ENCODE measurements around the gene CLEC16A.
A peak's percentile ranks its signal among the peaks of the same experiment; 100 is the strongest.

CLEC16A gene

GRCh38 chr16:10931977-10932632 is 12.3 kb upstream of the CLEC16A start:
- no peaks in the 10 kb centered on the region for H3K9me3 ChIP-seq
- peaks cover 78% of the 10 kb centered on the region for H3K4me1 ChIP-seq
- H3K27me3 ChIP-seq, result no peaks in the 10 kb centered on the region
- no peak overlapping the region for H3K4me3 ChIP-seq
- no peak overlapping the region for H3K4me2 ChIP-seq
- peaks cover 100% of the 10 kb centered on the region for H4K20me1 ChIP-seq
- no peak for TF ChIP-seq Cebpa-rat (IDR thresholded peaks at IDR 0.05)
- no peak overlapping the region for H3K9ac ChIP-seq
- H3K36me3 ChIP-seq, result peaks cover 77% of the 10 kb centered on the region
- no peak overlapping the region for H3K27ac ChIP-seq

- H3K9me3 ChIP-seq, result no peaks in the 10 kb centered on the region
- peaks cover 88% of the 10 kb centered on the region for H3K4me1 ChIP-seq
- peak overlapping the region; percentile 41; the same call in 1 of the 2 replicates for H3K27ac ChIP-seq
- TF ChIP-seq Cebpa-rat (IDR thresholded peaks at IDR 0.05), result no peak
- peaks cover 70% of the 10 kb centered on the region for H3K36me3 ChIP-seq
- no peak overlapping the region; the same call in 1 of the 2 replicates for H3K9ac ChIP-seq
- H3K4me3 ChIP-seq, result no peak overlapping the region
- H3K4me2 ChIP-seq, result peak overlapping the region; percentile 5; the same call in 1 of the 2 replicates
- H3K27me3 ChIP-seq, result no peaks in the 10 kb centered on the region
- H4K20me1 ChIP-seq, result peaks cover 100% of the 10 kb centered on the region
These were observed 11.2 kb upstream of the CLEC16A start for GRCh38 chr16:10932959-10933710.

GRCh38 chr16:10933865-10934264 is 10.5 kb upstream of the CLEC16A start:
- H3K27ac ChIP-seq, result no peak overlapping the region
- no peaks in the 10 kb centered on the region for H3K9me3 ChIP-seq
- H4K20me1 ChIP-seq, result peaks cover 100% of the 10 kb centered on the region
- H3K4me1 ChIP-seq, result peaks cover 95% of the 10 kb centered on the region
- H3K4me2 ChIP-seq, result no peak overlapping the region
- no peak overlapping the region for H3K4me3 ChIP-seq
- no peaks in the 10 kb centered on the region for H3K27me3 ChIP-seq
- H3K9ac ChIP-seq, result no peak overlapping the region
- H3K36me3 ChIP-seq, result peaks cover 70% of the 10 kb centered on the region
- TF ChIP-seq Cebpa-rat (IDR thresholded peaks at IDR 0.05), result no peak

- Histone ChIP-seq H3K4me3 (no peak overlapping the region), H3K9ac (no peak overlapping the region), H4K20me1 (peaks cover 100% of the 10 kb centered on the region), H3K9me3 (no peaks in the 10 kb centered on the region), H3K27me3 (no peaks in the 10 kb centered on the region), H3K4me1 (peaks cover 95% of the 10 kb centered on the region), H3K36me3 (peaks cover 64% of the 10 kb centered on the region), H3K27ac (no peak overlapping the region), H3K4me2 (0 out of 2 replicates have a peak overlapping the region, but pooled peaks have one; percentile 13)
- TF ChIP-seq Cebpa-rat (IDR thresholded peaks at IDR 0.05), result no peak
These were observed 9.8 kb upstream of the CLEC16A start for GRCh38 chr16:10934325-10935107.

GRCh38 chr16:10935226-10935915 is 9.0 kb upstream of the CLEC16A start:
- H3K4me1 ChIP-seq, result peaks cover 96% of the 10 kb centered on the region
- H3K4me3 ChIP-seq, result no peak overlapping the region
- H3K4me2 ChIP-seq, result 0 out of 2 replicates have a peak overlapping the region, but pooled peaks have one; percentile 99
- H3K36me3 ChIP-seq, result peaks cover 58% of the 10 kb centered on the region
- peaks cover 100% of the 10 kb centered on the region for H4K20me1 ChIP-seq
- H3K27me3 ChIP-seq, result no peaks in the 10 kb centered on the region
- no peaks in the 10 kb centered on the region for H3K9me3 ChIP-seq
- TF ChIP-seq Cebpa-rat (IDR thresholded peaks at IDR 0.05), result no peak
- no peak overlapping the region for H3K9ac ChIP-seq
- H3K27ac ChIP-seq, result no peak overlapping the region

DNA sequence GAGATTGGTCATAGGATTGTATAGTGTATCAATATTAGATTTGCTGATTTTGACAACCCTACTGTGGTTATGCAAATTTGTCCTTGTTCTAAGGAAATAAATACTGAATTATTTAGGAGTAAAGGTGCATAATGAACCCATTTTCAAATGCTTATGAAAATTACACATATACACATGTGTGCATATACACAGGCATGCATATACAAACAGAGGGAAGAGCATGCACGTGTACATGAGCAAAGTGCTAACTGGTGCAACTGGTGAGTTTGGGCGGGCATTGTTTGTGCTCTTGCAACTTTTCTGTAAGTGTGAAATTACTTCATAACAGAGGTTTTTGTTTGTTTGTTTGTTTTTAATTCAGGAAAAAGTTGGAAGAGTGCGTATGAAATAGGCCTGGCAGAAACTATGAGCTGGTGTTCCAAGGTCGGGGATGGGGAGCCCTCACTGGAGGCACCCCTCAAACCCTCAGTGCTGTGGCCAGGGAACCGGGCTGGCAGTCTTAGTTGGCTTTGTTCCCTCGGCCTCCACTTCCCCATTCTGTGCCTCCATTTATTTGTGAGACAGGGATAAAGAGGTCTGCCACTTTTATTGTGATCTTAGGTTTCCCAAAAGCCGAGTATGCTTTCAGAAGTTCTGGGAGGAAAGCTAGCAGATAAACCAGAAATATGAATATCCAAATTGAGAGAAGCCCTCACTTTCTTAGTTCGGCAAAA is 7.9 kb upstream of the CLEC16A start:
- H3K27ac ChIP-seq, result peak overlapping the region; percentile 25; the same call in 1 of the 2 replicates
- H3K9me3 ChIP-seq, result no peaks in the 10 kb centered on the region
- peak overlapping the region; percentile 99 for H3K4me2 ChIP-seq
- no peak for TF ChIP-seq Cebpa-rat (IDR thresholded peaks at IDR 0.05)
- H3K4me1 ChIP-seq, result peaks cover 96% of the 10 kb centered on the region
- H3K36me3 ChIP-seq, result peaks cover 49% of the 10 kb centered on the region
- no peaks in the 10 kb centered on the region for H3K27me3 ChIP-seq
- H4K20me1 ChIP-seq, result peaks cover 100% of the 10 kb centered on the region
- H3K4me3 ChIP-seq, result no peak overlapping the region
- H3K9ac ChIP-seq, result peak overlapping the region; percentile 48; the same call in 1 of the 2 replicates

DNA sequence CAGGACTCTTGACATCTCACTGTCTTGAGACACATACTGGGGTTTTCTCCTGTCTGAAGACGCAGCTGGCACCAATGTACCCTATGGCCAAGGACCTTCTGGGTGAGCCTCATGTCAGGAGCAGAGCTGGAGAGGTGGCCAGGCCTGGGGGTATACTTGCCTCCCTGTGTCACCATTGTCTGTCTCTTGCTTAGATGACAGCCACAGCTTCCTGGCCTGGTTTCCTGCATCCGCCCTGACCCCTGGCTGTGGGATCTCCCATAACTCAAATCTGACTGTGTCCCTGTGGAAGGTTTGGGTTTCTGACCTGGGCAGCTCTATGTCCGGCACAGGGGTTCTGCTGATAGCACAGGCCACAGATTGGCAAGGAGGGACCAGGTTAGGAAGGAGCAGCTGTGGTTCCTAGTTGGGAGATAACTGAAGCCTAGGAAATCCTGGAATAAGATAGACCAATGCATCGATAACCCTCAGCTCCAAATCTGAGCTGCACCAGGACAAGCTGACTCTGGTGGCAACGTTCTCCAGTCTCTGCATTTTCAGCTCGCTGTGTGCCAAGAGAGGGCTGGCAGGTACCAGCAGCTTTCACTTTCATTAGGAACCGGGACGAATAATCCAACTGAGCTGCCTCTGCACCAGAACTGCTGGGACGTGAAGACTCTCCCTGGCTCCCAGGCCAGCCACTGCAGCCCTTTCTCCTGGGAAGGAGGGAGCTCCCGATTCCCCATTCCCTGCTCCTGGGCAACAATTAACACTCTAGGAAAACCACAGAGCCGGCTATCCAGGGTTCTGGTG is 7.1 kb upstream of the CLEC16A start:
- H3K4me3 ChIP-seq, result peak overlapping the region; percentile 20
- peak overlapping the region; percentile 99 for H3K4me2 ChIP-seq
- H3K9ac ChIP-seq, result peak overlapping the region; percentile 48
- peak overlapping the region; percentile 12; the same call in 1 of the 2 replicates for H3K27ac ChIP-seq
- no peaks in the 10 kb centered on the region for H3K27me3 ChIP-seq
- H4K20me1 ChIP-seq, result peaks cover 93% of the 10 kb centered on the region
- H3K4me1 ChIP-seq, result peaks cover 89% of the 10 kb centered on the region
- TF ChIP-seq Cebpa-rat (IDR thresholded peaks at IDR 0.05), result no peak
- no peaks in the 10 kb centered on the region for H3K9me3 ChIP-seq
- peaks cover 41% of the 10 kb centered on the region for H3K36me3 ChIP-seq

- Histone ChIP-seq H3K4me2 (peak overlapping the region; percentile 99), H4K20me1 (peaks cover 82% of the 10 kb centered on the region), H3K9ac (peak overlapping the region; percentile 88)
These were observed 6.0 kb upstream of the CLEC16A start for GRCh38 chr16:10938321-10938720.

More at GRCh38 chr16:10938321-10938720, 6.0 kb upstream of the CLEC16A start:
- no peaks in the 10 kb centered on the region for H3K9me3 ChIP-seq
- no peaks in the 10 kb centered on the region for H3K27me3 ChIP-seq
- H3K4me1 ChIP-seq, result peaks cover 87% of the 10 kb centered on the region
- H3K36me3 ChIP-seq, result peaks cover 32% of the 10 kb centered on the region
- peak overlapping the region; percentile 51; the same call in 1 of the 2 replicates for H3K4me3 ChIP-seq
- no peak for TF ChIP-seq Cebpa-rat (IDR thresholded peaks at IDR 0.05)
- peak overlapping the region; percentile 67 for H3K27ac ChIP-seq

Measured in BLaER1 (cell line).